ENCODE data around the gene KIF25.
"Not testable (repeated sequence)": the region's sequence is repeated elsewhere in the genome, so short reads cannot be mapped to it uniquely, and the experiment has no call there.

The KIF25 gene

DNA sequence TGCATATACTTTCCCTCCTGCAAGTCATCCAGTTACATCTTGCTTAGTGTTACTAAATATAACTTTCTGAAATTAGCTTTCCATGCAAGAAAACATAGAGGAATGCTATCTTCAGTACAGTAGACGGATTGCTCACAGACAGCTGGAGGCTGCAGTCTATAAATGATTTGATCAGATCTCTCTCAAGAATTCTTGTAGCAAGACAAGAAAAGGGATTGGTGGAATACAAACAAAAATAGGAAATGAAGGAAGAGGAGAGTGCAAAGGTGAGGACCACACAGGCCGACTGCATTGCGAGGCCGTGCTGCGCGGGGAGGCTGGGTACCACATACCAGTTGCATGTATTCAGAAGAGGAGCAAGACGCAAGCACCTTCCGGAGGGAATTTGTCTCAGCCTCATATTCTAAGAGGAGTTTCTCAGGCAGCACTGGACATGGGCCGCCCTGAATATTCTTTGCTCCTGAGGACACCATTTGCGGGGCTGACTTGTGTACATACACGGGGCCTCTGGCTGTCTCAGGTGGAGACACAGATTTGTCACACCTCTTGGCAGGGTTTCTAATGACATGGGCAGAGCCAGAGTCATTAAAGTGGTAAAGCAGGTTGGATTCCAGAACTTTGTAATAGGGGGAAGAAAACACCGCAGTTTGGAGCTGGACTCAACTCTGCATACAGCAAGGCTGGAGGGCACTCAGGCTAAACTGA lies 22.7 kb upstream of the KIF25 start:
- DNase-seq (ENCODE audit: low spot score) = no peak

- DNase-seq (ENCODE audit: low spot score) = peak; percentile 46
Measured at GRCh38 chr6:167975458-167975857, 22.0 kb upstream of the KIF25 start.

DNA sequence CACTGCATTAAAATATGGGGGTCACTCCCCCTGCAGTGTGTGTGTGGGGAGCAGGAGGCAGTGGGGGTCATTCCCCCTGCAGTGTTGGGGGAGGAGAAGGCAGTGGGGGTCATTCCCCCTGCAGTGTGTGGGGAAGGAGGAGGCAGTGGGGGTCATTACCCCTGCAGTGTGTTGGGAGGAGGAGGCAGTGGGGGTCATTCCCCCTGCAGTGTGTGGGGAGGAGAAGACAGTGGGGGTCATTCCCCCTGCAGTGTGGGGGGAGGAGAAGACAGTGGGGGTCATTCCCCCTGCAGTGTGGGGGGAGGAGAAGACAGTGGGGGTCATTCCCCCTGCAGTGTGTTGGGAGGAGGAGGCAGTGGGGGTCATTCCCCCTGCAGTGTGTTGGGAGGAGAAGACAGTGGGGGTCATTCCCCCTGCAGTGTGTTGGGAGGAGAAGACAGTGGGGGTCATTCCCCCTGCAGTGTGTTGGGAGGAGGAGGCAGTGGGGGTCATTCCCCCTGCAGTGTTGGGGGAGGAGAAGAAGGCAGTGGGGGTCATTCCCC lies 21.3 kb upstream of the KIF25 start:
- DNase-seq (ENCODE audit: low spot score) = not testable (repeated sequence)

- no peak for DNase-seq (ENCODE audit: low spot score)
Measured at GRCh38 chr6:167976708-167977107, 20.8 kb upstream of the KIF25 start.

- DNase-seq (ENCODE audit: low spot score) = no peak
Measured at GRCh38 chr6:167977717-167978467, 19.6 kb upstream of the KIF25 start.

GRCh38 chr6:167978607-167979006 lies 18.9 kb upstream of the KIF25 start:
- no peak for DNase-seq (ENCODE audit: low spot score)

- DNase-seq (ENCODE audit: low spot score) = no peak
Measured at GRCh38 chr6:167979436-167980139, 17.9 kb upstream of the KIF25 start.

- no peak for DNase-seq (ENCODE audit: low spot score)
Measured at GRCh38 chr6:167980911-167981580, 16.4 kb upstream of the KIF25 start.

DNA sequence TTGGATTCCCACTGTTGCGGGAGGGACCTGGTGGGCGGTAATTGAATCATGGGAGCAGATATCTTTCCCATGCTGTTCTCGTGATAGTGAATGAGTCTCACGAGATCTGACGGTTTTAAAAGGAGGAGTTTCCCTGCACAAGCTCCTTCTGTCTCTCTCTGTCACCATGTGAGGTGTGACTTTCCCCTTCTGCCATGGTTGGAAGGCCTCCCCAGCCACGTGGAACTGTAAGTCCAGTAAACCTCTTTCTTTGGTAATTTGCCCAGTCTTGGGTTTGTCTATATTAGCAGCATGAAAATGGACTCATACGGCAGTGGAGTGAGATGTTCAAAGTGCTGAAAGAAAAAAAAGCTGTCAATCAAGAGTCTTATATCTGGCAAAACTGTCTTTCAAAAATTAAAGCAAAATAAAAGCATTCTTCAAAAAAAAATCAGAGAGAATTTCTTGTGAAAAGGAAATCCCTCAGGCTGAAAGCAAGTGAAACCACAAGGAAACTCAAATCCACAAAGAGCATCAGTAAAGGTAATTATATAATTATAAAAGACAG lies 15.5 kb upstream of the KIF25 start:
- no peak for DNase-seq (ENCODE audit: low spot score)

GRCh38 chr6:167984144-167984719 lies 13.2 kb upstream of the KIF25 start:
- no peak for DNase-seq (ENCODE audit: low spot score)

- no peak for DNase-seq (ENCODE audit: low spot score)
Measured at GRCh38 chr6:167984876-167985604, 12.4 kb upstream of the KIF25 start.

- DNase-seq (ENCODE audit: low spot score) = no peak
Measured at GRCh38 chr6:167985911-167986595, 11.4 kb upstream of the KIF25 start.

GRCh38 chr6:167987396-167988153 lies 9.9 kb upstream of the KIF25 start:
- no peak for DNase-seq (ENCODE audit: low spot score)

DNA sequence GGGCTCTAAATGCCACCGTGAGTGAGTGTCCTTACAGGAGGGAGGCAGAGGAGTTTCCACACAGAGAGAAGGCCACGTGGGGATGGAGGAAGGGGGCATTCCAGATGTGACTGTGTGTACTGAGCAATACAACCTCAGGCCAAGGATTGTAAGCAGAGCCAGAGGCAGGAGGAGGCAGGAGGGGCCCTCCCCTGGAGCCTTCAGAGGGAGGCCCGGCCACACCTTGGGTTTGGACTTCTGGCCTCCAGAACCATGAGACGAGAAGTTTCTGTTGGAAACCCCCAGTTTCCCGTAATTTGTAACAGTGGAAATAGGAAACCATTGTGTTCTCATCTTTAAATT lies 9.3 kb upstream of the KIF25 start:
- DNase-seq (ENCODE audit: low spot score) = no peak

GRCh38 chr6:167988945-167989841 lies 8.3 kb upstream of the KIF25 start:
- no peak for DNase-seq (ENCODE audit: low spot score)

GRCh38 chr6:167990016-167990945 lies 7.2 kb upstream of the KIF25 start:
- DNase-seq (ENCODE audit: low spot score) = peak; percentile 58

GRCh38 chr6:167993169-167993568 lies 4.3 kb upstream of the KIF25 start:
- no peak for DNase-seq (ENCODE audit: low spot score)

Measured in ecto neural progenitor cell (in vitro differentiated cells).